HepG2 (cell line): ENCODE measurements around the gene CASP5. TPM values are rescaled to one million over a fixed set of nuclear protein-coding genes. Genes with fewer than 3 reads are reported as not detected.
A peak's percentile ranks its signal among the peaks of the same experiment; 100 is the strongest.

Experiments used
- ARID2 ChIP-seq: sonication (generic); formaldehyde crosslinking; IDR thresholded peaks from 2 replicates; pipeline ENCODE4 v1.8.1; 2022; ENCODE audit warnings: mild to moderate bottlenecking, missing genetic modification reagents, borderline replicate concordance
- CCDC6 ChIP-seq: sonication (generic); formaldehyde crosslinking; IDR thresholded peaks from 2 replicates; pipeline ENCODE4 v1.8.1; 2022; ENCODE audit warnings: mild to moderate bottlenecking, missing genetic modification reagents, moderate library complexity
- DPF2 ChIP-seq: sonication (generic); formaldehyde crosslinking; IDR thresholded peaks from 2 replicates; pipeline ENCODE4 v1.4.0; 2020; ENCODE audit warnings: mild to moderate bottlenecking, low read depth, missing genetic modification reagents, borderline replicate concordance
- ELK4 ChIP-seq: sonication (generic); formaldehyde crosslinking; IDR thresholded peaks from 2 replicates; pipeline ENCODE4 v1.9.0; 2021; ENCODE audit warnings: missing genetic modification reagents, borderline replicate concordance
- FOXA1 ChIP-seq, 2 experiments: fragments of 450-650 bp in 1 of 2; sonication (generic) in 1 of 2; formaldehyde crosslinking in 1 of 2; IDR thresholded peaks; 2 replicates each; pipeline versions ENCODE4 v1.4.0 to v1.6.1; 2016 to 2020; ENCODE audit warnings: missing genetic modification reagents in 1 of 2
- GABPB1 ChIP-seq: IDR thresholded peaks from 2 replicates; pipeline ENCODE4 v1.6.1; 2016; ENCODE audit warnings: mild to moderate bottlenecking, missing genetic modification reagents, moderate library complexity, missing compliant biosample characterization
- GFI1 ChIP-seq: sonication (generic); formaldehyde crosslinking; IDR thresholded peaks from 2 replicates; pipeline ENCODE4 v1.5.0; 2020; ENCODE audit warnings: missing genetic modification reagents, mild to moderate bottlenecking, borderline replicate concordance
- HIC2 ChIP-seq: sonication (generic); formaldehyde crosslinking; IDR thresholded peaks from 2 replicates; pipeline ENCODE4 v1.9.0; 2022; ENCODE audit warnings: low read depth, missing genetic modification reagents
- IRX3 ChIP-seq: sonication (generic); formaldehyde crosslinking; IDR thresholded peaks from 2 replicates; pipeline ENCODE4 v1.8.1; 2023; ENCODE audit warnings: mild to moderate bottlenecking, low read depth, missing genetic modification reagents, borderline replicate concordance
- PHF21A ChIP-seq: sonication (generic); formaldehyde crosslinking; IDR thresholded peaks from 2 replicates; pipeline ENCODE4 v1.5.0; 2020; ENCODE audit warnings: mild to moderate bottlenecking, missing genetic modification reagents
- POLR2AphosphoS5 ChIP-seq: IDR thresholded peaks from 2 replicates; pipeline ENCODE4 v1.6.1; 2012; ENCODE audit warnings: low read depth, low read length
- RBAK ChIP-seq: sonication (generic); formaldehyde crosslinking; IDR thresholded peaks from 2 replicates; pipeline ENCODE4 v1.5.1; 2020; ENCODE audit warnings: mild to moderate bottlenecking, missing genetic modification reagents
- REPIN1 ChIP-seq: sonication (generic); formaldehyde crosslinking; IDR thresholded peaks from 2 replicates; pipeline ENCODE4 v1.8.0; 2022; ENCODE audit warnings: missing genetic modification reagents, low read depth, mild to moderate bottlenecking, borderline replicate concordance
- RXRB ChIP-seq: IDR thresholded peaks from 2 replicates; pipeline ENCODE4 v1.6.1; 2016; ENCODE audit warnings: borderline replicate concordance, missing genetic modification reagents, missing compliant biosample characterization
- SAFB2 ChIP-seq: sonication (generic); formaldehyde crosslinking; IDR thresholded peaks from 2 replicates; pipeline ENCODE4 v1.5.1; 2020; ENCODE audit warnings: missing genetic modification reagents, low read depth, mild to moderate bottlenecking, borderline replicate concordance
- TOE1 ChIP-seq: sonication (generic); formaldehyde crosslinking; IDR thresholded peaks from 2 replicates; pipeline ENCODE4 v1.4.0; 2020; ENCODE audit warnings: mild to moderate bottlenecking, missing genetic modification reagents
- ZNF142 ChIP-seq: sonication (generic); formaldehyde crosslinking; IDR thresholded peaks from 2 replicates; pipeline ENCODE4 v1.4.0; 2020; ENCODE audit warnings: missing genetic modification reagents
- ZNF383 ChIP-seq: sonication (generic); formaldehyde crosslinking; IDR thresholded peaks from 2 replicates; pipeline ENCODE4 v1.4.0; 2020; ENCODE audit warnings: missing genetic modification reagents, mild to moderate bottlenecking, borderline replicate concordance
- ZNF639 ChIP-seq: conservative IDR thresholded peaks from 2 replicates; pipeline ENCODE4 v1.6.1; 2018; ENCODE audit warnings: missing genetic modification reagents
- ZNF720 ChIP-seq: sonication (generic); formaldehyde crosslinking; IDR thresholded peaks from 2 replicates; pipeline ENCODE4 v1.4.0; 2020; ENCODE audit warnings: missing genetic modification reagents
- polyA plus RNA-seq, 8 experiments: library from polyadenylated mRNA; depleted of rRNA in 3 of 8; stranded (reverse) in 7 of 8; unstranded in 1 of 8; fragments of >200 nt; fragmentation: Illumina TruSeq in 4 of 8; extraction: Trizol in 4 of 8; gene quantifications; 2 replicates each; pipeline versions ENCODE4 v1.2.1 to v1.2.3, GENCODE V29; 2011 to 2016; ENCODE audit warnings: low read depth in 4 of 8, missing spikeins in 1 of 8, mixed read lengths in 1 of 8; ENCODE audit not compliant: insufficient read depth in 1 of 8
- total RNA-seq, 5 experiments: library from RNA; depleted of rRNA; stranded (reverse); fragments of >200 nt; fragmentation: Illumina TruSeq; extraction: Trizol; gene quantifications; 2 replicates each; pipeline ENCODE4 v1.2.3, GENCODE V29; 2016; ENCODE audit warnings: low read depth in 1 of 5

CASP5 gene
- total and polyA plus RNA-seq, 2 of the 13 experiments (the other 11 are each of a cell fraction or from before 2014, with no cell fraction given) = not detected

- TF ChIP-seq ZNF142 (no peak), RBAK (CRISPR knock-in tag) (no peak), REPIN1 (CRISPR knock-in tag) (no peak; the same call in 1 of the 2 replicates), ZNF720 (CRISPR knock-in tag) (no peak), POLR2AphosphoS5 (no peak), IRX3 (CRISPR knock-in tag) (no peak), TOE1 (no peak), CCDC6 (CRISPR knock-in tag) (no peak), GABPB1 (no peak), RXRB (CRISPR knock-in tag) (peak; percentile 64; the same call in 1 of the 2 replicates), ARID2 (CRISPR knock-in tag) (no peak), ELK4 (CRISPR knock-in tag) (no peak), PHF21A (CRISPR knock-in tag) (peak; percentile 60; the same call in 1 of the 2 replicates), FOXA1 (IDR thresholded peaks at IDR 0.05) (no peak), FOXA1 (CRISPR knock-in tag; IDR thresholded peaks at IDR 0.05) (peak; percentile 70), ZNF639 (CRISPR knock-in tag) (no peak), DPF2 (CRISPR knock-in tag) (peak; percentile 81; the same call in 1 of the 2 replicates), HIC2 (peak; percentile 31; the same call in 1 of the 2 replicates), ZNF383 (CRISPR knock-in tag) (no peak), SAFB2 (no peak), GFI1 (CRISPR knock-in tag) (peak; percentile 58; the same call in 1 of the 2 replicates)
Measured at GRCh38 chr11:105051559-105051958, 28.6 kb upstream of the CASP5 start (continued).
